ENCODE measurements around the gene FIZ1.

DNA sequence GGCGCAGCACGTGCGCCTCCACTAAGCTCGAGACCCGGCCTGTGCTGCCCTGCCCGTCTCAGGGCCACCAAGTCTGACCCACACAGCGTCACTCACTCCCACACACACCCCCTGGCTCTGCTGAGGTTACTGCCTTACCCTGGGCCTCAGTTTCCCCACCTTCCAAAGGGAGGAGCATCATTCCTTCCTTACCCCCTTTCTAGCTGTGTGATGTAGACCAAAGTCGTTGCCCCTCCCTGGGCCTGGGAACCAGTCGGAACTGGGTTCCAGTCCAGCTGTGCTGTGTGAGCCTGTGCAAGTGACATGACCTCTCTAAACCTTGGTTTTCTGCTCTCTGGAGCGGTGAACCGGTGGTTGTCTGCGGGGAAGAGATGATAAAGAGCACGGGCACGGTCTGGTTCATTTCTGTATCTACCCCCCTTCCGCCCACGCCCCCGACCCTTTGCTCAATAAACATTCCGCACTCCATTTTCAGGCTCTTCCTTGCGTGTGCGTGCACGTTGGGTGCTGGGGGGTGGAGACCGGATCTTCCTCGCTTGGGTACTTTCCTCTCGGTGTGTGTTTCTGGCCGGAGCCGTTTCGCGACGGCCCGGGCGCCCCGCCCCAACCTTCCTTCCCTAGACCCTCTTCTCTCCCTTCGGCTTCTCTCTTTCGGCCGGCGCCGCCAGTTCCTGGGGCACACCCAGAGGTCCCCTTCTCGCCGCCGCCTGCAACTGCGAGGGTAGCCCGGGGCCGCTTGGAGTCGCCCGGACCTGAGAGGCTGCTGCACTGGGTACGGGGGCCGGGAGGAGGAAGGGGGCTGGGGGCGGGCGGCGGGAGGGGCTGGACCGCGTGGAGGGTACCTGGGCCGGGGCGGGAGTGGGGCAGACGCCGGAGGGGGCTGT lies 43.9 kb upstream of the FIZ1 start, which contains the start of gene ZNF581:
- TF ChIP-seq, protein P1, sequence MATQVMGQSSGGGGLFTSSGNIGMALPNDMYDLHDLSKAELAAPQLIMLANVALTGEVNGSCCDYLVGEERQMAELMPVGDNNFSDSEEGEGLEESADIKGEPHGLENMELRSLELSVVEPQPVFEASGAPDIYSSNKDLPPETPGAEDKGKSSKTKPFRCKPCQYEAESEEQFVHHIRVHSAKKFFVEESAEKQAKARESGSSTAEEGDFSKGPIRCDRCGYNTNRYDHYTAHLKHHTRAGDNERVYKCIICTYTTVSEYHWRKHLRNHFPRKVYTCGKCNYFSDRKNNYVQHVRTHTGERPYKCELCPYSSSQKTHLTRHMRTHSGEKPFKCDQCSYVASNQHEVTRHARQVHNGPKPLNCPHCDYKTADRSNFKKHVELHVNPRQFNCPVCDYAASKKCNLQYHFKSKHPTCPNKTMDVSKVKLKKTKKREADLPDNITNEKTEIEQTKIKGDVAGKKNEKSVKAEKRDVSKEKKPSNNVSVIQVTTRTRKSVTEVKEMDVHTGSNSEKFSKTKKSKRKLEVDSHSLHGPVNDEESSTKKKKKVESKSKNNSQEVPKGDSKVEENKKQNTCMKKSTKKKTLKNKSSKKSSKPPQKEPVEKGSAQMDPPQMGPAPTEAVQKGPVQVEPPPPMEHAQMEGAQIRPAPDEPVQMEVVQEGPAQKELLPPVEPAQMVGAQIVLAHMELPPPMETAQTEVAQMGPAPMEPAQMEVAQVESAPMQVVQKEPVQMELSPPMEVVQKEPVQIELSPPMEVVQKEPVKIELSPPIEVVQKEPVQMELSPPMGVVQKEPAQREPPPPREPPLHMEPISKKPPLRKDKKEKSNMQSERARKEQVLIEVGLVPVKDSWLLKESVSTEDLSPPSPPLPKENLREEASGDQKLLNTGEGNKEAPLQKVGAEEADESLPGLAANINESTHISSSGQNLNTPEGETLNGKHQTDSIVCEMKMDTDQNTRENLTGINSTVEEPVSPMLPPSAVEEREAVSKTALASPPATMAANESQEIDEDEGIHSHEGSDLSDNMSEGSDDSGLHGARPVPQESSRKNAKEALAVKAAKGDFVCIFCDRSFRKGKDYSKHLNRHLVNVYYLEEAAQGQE (IDR thresholded peaks at IDR 0.05; ENCODE audit: insufficient read depth in 1 of 2, low read depth in 2 of 2, low read length in 2 of 2), result 0 out of 4 replicates have a peak, but pooled peaks of 1 of the 2 experiments have one; percentile 23
- TF ChIP-seq POLR2AphosphoS5 (IDR thresholded peaks at IDR 0.05; ENCODE audit: low read depth, low read length) (peak; percentile 75), TAF1 (IDR thresholded peaks at IDR 0.05; ENCODE audit: borderline replicate concordance, insufficient read depth, low read length) (peak; percentile 70; the same call in 1 of the 2 replicates)
